HEK293 (cell line): ENCODE measurements around the gene SNRNP70.
A peak's percentile ranks its signal among the peaks of the same experiment; 100 is the strongest.

Source experiments
- CTCF ChIA-PET: fragments of 350-600 bp; formaldehyde crosslinking; extraction: SDS; loops from one replicate; lab custom pipeline; 2021; ENCODE audit warnings: antibody characterized with exemption; lab: Yijun Ruan, JAX
- POLR2A ChIA-PET: fragments of 300-600 bp; formaldehyde crosslinking; extraction: SDS; loops from one replicate; lab custom pipeline; 2020; ENCODE audit warnings: antibody characterized with exemption, inconsistent platforms; lab: Yijun Ruan, JAX
- H3K27ac ChIP-seq: fragments of 200-500 bp; sonication (Bioruptor generic); 2 replicates; pipeline ENCODE4 v1.5.1; 2014; ENCODE audit warnings: low read depth, low read length, control low read depth, inconsistent platforms; ENCODE audit errors: extremely low read depth
- H3K36me3 ChIP-seq, 2 experiments: fragments of 200-500 bp in 1 of 2; sonication (Bioruptor generic) in 1 of 2; 1 replicate in 1 of 2; 2 replicates in 1 of 2; pipeline ENCODE4 v1.5.1; 2014 to 2017; ENCODE audit warnings: inconsistent platforms in 2 of 2, low read length in 2 of 2; ENCODE audit not compliant: control insufficient read depth in 2 of 2, insufficient read depth in 1 of 2
- H3K4me1 ChIP-seq: fragments of 200-500 bp; sonication (Bioruptor generic); 2 replicates; pipeline ENCODE4 v1.5.1; 2014; ENCODE audit warnings: mild to moderate bottlenecking, low read length, inconsistent platforms; ENCODE audit not compliant: control insufficient read depth, insufficient read depth
- H3K4me3 ChIP-seq: 2 replicates; pipeline ENCODE4 v1.5.1; 2011; ENCODE audit warnings: low read depth, mild to moderate bottlenecking, control low read depth, low read length, moderate library complexity
- H3K9me3 ChIP-seq: fragments of 200-500 bp; sonication (Bioruptor generic); 2 replicates; pipeline ENCODE4 v1.5.1; 2014; ENCODE audit warnings: low read depth, low read length, inconsistent platforms; ENCODE audit not compliant: control insufficient read depth, insufficient read depth
- ELK4 ChIP-seq: IDR thresholded peaks from 2 replicates; pipeline ENCODE4 v1.6.1; 2011; ENCODE audit warnings: mild to moderate bottlenecking, low read depth, low read length, borderline replicate concordance
- GLIS1 ChIP-seq: fragments of 450-650 bp; formaldehyde crosslinking; IDR thresholded peaks from 2 replicates; pipeline ENCODE4 v1.5.1; 2016; ENCODE audit warnings: missing biosample characterization, missing genetic modification characterization
- HIC1 ChIP-seq: fragments of 450-650 bp; formaldehyde crosslinking; IDR thresholded peaks from 2 replicates; pipeline ENCODE4 v1.5.1; 2016; ENCODE audit warnings: missing biosample characterization, missing genetic modification characterization
- SCRT1 ChIP-seq: fragments of 450-650 bp; formaldehyde crosslinking; IDR thresholded peaks from 2 replicates; pipeline ENCODE4 v1.5.1; 2016; ENCODE audit warnings: missing biosample characterization, missing genetic modification characterization, borderline replicate concordance
- SCRT2 ChIP-seq: fragments of 450-650 bp; formaldehyde crosslinking; IDR thresholded peaks from 2 replicates; pipeline ENCODE4 v1.5.1; 2016; ENCODE audit warnings: missing biosample characterization, missing genetic modification characterization
- ZBTB17 ChIP-seq: fragments of 450-650 bp; formaldehyde crosslinking; IDR thresholded peaks from 2 replicates; pipeline ENCODE4 v1.5.1; 2016; ENCODE audit warnings: missing biosample characterization, missing genetic modification characterization
- ZBTB20 ChIP-seq: fragments of 450-650 bp; formaldehyde crosslinking; IDR thresholded peaks from 2 replicates; pipeline ENCODE4 v1.5.1; 2016; ENCODE audit warnings: missing biosample characterization, missing genetic modification characterization
- ZBTB8A ChIP-seq: fragments of 450-650 bp; formaldehyde crosslinking; IDR thresholded peaks from 2 replicates; pipeline ENCODE4 v1.5.1; 2016; ENCODE audit warnings: missing biosample characterization, missing genetic modification characterization
- ZFHX2 ChIP-seq: fragments of 450-650 bp; formaldehyde crosslinking; conservative IDR thresholded peaks from 2 replicates; pipeline ENCODE4 v1.5.1; 2016; ENCODE audit warnings: missing biosample characterization, missing genetic modification characterization
- ZIC2 ChIP-seq: fragments of 450-650 bp; formaldehyde crosslinking; IDR thresholded peaks from 2 replicates; pipeline ENCODE4 v1.5.1; 2016; ENCODE audit warnings: missing biosample characterization, missing genetic modification characterization
- ZNF112 ChIP-seq: fragments of 450-650 bp; formaldehyde crosslinking; IDR thresholded peaks from 2 replicates; pipeline ENCODE4 v1.5.0; 2017; ENCODE audit warnings: missing biosample characterization, missing genetic modification characterization
- ZNF335 ChIP-seq: fragments of 450-650 bp; formaldehyde crosslinking; conservative IDR thresholded peaks from 2 replicates; pipeline ENCODE4 v1.5.1; 2016; ENCODE audit warnings: missing biosample characterization, missing genetic modification characterization
- ZNF555 ChIP-seq: fragments of 450-650 bp; formaldehyde crosslinking; conservative IDR thresholded peaks from 2 replicates; pipeline ENCODE4 v1.5.1; 2017; ENCODE audit warnings: missing biosample characterization, mild to moderate bottlenecking, missing genetic modification characterization, inconsistent platforms
- ZNF626 ChIP-seq: fragments of 450-650 bp; sonication (Bioruptor Pico); formaldehyde crosslinking; IDR thresholded peaks from 2 replicates; pipeline ENCODE4 v1.5.1; 2018; ENCODE audit warnings: missing biosample characterization, missing genetic modification characterization, inconsistent platforms
- ZNF639 ChIP-seq: fragments of 450-650 bp; formaldehyde crosslinking; IDR thresholded peaks from 2 replicates; pipeline ENCODE4 v1.5.1; 2016; ENCODE audit warnings: missing biosample characterization, missing genetic modification characterization
- ZNF768 ChIP-seq: fragments of 450-650 bp; formaldehyde crosslinking; IDR thresholded peaks from 2 replicates; pipeline ENCODE4 v1.5.1; 2018; ENCODE audit warnings: missing biosample characterization, mild to moderate bottlenecking, missing genetic modification characterization
- ZNF843 ChIP-seq: fragments of 450-650 bp; formaldehyde crosslinking; IDR thresholded peaks from 2 replicates; pipeline ENCODE4 v1.5.1; 2016; ENCODE audit warnings: missing biosample characterization, missing genetic modification characterization
- TF ChIP-seq, protein P1 (sequence below): fragments of 450-650 bp; formaldehyde crosslinking; IDR thresholded peaks from 2 replicates; pipeline ENCODE4 v1.5.1; 2016; ENCODE audit warnings: missing biosample characterization, missing genetic modification characterization
- TF ChIP-seq, protein P2 (sequence below): fragments of 450-650 bp; formaldehyde crosslinking; optimal IDR thresholded peaks from 2 replicates; pipeline ENCODE3; 2016; ENCODE audit warnings: missing biosample characterization, mild to moderate bottlenecking, missing genetic modification characterization
- TF ChIP-seq, protein P3 (sequence below): fragments of 450-650 bp; formaldehyde crosslinking; IDR thresholded peaks from 2 replicates; pipeline ENCODE4 v1.5.0; 2017; ENCODE audit warnings: missing biosample characterization, missing genetic modification characterization, borderline replicate concordance

Gene SNRNP70

GRCh38 chr19:49067554-49067953, 17.7 kb upstream of the SNRNP70 start:
- POLR2A ChIA-PET, result interaction anchor here (1.0 kb wide), 2 partner anchors 12 to 68 kb away, joined by 3 to 4 read pairs; no protein-coding TSS in a partner anchor
- Histone ChIP-seq H3K9me3 (no peaks in the 10 kb centered on the region), H3K4me1 (peaks cover 6% of the 10 kb centered on the region), H3K36me3 (no peaks in the 10 kb centered on the region), H3K4me3 (no peak overlapping the region), H3K27ac (no peak overlapping the region)
- CTCF ChIA-PET, result interaction anchor here (0.6 to 1.4 kb wide), 3 partner anchors 68 to 478 kb away, joined by 3 to 5 read pairs (median 5); partner anchors contain the start of genes GYS1 and RUVBL2
- TF ChIP-seq ZNF112 (tag by site-specific recombination) (no peak), GLIS1 (tag by site-specific recombination) (peak; percentile 59), ELK4 (no peak), ZBTB20 (tag by site-specific recombination) (peak; percentile 16; the same call in 1 of the 2 replicates), ZNF639 (no peak), ZNF335 (tag by site-specific recombination) (peak; percentile 86), ZBTB17 (peak; percentile 64), ZIC2 (tag by site-specific recombination) (0 out of 2 replicates have a peak, but pooled peaks have one; percentile 22), ZNF843 (tag by site-specific recombination) (no peak), SCRT1 (no peak)

- CTCF ChIA-PET, result interaction anchor here (0.7 to 3.3 kb wide), 8 partner anchors 9 to 281 kb away, joined by 3 to 25 read pairs (median 3); no protein-coding TSS in a partner anchor
- POLR2A ChIA-PET, result no interaction called here
- Histone ChIP-seq H3K27ac (no peak overlapping the region), H3K36me3 (no peaks in the 10 kb centered on the region), H3K9me3 (no peaks in the 10 kb centered on the region), H3K4me1 (peaks cover 6% of the 10 kb centered on the region), H3K4me3 (no peak overlapping the region)
- TF ChIP-seq HIC1 (tag by site-specific recombination) (no peak), ZFHX2 (no peak)
Observed at GRCh38 chr19:49069026-49069425, 16.2 kb upstream of the SNRNP70 start.

DNA sequence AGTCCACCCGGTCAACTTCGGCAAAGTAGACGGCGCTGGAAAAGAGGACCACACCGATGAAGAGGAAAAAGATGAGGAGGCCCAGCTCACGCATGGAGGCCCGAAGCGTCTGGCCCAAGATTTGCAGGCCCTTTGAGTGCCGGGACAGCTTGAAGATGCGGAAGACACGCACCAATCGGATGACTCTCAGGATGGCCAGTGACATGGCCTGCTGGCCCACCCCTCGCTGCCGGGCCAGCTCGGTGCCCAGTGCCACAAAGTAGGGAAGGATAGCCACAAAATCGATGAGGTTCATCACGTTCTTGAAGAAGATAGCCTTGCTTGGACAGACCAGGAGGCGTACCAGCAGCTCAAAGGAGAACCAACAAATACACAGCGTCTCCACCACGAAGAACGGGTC, 14.8 kb upstream of the SNRNP70 start:
- no peak overlapping the region for H3K27ac ChIP-seq
- H3K4me1 ChIP-seq, result peaks cover 4% of the 10 kb centered on the region
- ChIA-PET POLR2A (interaction anchor here (0.6 to 0.7 kb wide), 2 partner anchors 56 to 77 kb away, joined by 3 to 8 read pairs; partner anchors contain the start of gene RUVBL2), CTCF (interaction anchor here (0.5 to 3.3 kb wide), 4 partner anchors 10 to 679 kb away, joined by 3 to 25 read pairs (median 8); partner anchors contain the start of gene KDELR1)
- H3K9me3 ChIP-seq, result no peaks in the 10 kb centered on the region
- TF ChIP-seq ZNF555 (tag by site-specific recombination) (no peak), ZBTB8A (tag by site-specific recombination) (no peak), ZNF626 (tag by site-specific recombination) (no peak), SCRT2 (tag by site-specific recombination) (no peak), ZNF335 (tag by site-specific recombination) (no peak), ZNF768 (tag by site-specific recombination) (no peak)
- TF ChIP-seq, protein P1, sequence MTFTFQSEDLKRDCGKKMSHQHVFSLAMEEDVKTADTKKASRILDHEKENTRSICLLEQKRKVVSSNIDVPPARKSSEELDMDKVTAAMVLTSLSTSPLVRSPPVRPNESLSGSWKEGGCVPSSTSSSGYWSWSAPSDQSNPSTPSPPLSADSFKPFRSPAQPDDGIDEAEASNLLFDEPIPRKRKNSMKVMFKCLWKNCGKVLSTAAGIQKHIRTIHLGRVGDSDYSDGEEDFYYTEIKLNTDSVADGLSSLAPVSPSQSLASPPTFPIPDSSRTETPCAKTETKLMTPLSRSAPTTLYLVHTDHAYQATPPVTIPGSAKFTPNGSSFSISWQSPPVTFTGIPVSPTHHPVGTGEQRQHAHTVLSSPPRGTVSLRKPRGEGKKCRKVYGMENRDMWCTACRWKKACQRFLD (tag by site-specific recombination), result no peak
- TF ChIP-seq, protein P2, sequence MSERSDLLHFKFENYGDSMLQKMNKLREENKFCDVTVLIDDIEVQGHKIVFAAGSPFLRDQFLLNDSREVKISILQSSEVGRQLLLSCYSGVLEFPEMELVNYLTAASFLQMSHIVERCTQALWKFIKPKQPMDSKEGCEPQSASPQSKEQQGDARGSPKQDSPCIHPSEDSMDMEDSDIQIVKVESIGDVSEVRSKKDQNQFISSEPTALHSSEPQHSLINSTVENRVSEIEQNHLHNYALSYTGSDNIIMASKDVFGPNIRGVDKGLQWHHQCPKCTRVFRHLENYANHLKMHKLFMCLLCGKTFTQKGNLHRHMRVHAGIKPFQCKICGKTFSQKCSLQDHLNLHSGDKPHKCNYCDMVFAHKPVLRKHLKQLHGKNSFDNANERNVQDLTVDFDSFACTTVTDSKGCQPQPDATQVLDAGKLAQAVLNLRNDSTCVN, result no peak
- TF ChIP-seq, protein P3, sequence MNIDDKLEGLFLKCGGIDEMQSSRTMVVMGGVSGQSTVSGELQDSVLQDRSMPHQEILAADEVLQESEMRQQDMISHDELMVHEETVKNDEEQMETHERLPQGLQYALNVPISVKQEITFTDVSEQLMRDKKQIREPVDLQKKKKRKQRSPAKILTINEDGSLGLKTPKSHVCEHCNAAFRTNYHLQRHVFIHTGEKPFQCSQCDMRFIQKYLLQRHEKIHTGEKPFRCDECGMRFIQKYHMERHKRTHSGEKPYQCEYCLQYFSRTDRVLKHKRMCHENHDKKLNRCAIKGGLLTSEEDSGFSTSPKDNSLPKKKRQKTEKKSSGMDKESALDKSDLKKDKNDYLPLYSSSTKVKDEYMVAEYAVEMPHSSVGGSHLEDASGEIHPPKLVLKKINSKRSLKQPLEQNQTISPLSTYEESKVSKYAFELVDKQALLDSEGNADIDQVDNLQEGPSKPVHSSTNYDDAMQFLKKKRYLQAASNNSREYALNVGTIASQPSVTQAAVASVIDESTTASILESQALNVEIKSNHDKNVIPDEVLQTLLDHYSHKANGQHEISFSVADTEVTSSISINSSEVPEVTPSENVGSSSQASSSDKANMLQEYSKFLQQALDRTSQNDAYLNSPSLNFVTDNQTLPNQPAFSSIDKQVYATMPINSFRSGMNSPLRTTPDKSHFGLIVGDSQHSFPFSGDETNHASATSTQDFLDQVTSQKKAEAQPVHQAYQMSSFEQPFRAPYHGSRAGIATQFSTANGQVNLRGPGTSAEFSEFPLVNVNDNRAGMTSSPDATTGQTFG (tag by site-specific recombination), result no peak
- no peaks in the 10 kb centered on the region for H3K36me3 ChIP-seq
- no peak overlapping the region for H3K4me3 ChIP-seq
